Heart left ventricle (tissue), 13 donors: ENCODE results near the gene SYTL4.

Experiments
- POLR2A ChIP-seq, 2 donors: fragments of 450-650 bp; IDR thresholded peaks; one replicate each; pipeline ENCODE4 v1.6.1; 2017; ENCODE audit warnings: antibody characterized with exemption in 2 of 2, mild to moderate bottlenecking in 2 of 2, moderate library complexity in 2 of 2
- TF ChIP-seq, protein P1 (sequence below), 12 donors: fragments of 200-600 bp; sonication (generic) in 4 of 12; IDR thresholded peaks; one replicate each; pipeline versions ENCODE4 v1.5.0 to v1.8.0; 2018 to 2022; ENCODE audit warnings: antibody characterized with exemption in 12 of 12, mild to moderate bottlenecking in 5 of 12
- donor health status: ischemic (EF 13 %, LVEDD 7.1; RV severe dilation, severe dysfunction).
- donor health status: DM: no; HTN: yes; CAD: no.
- donor health status: DM: no; HTN: no; CAD: no.
- donor health status: ischemic (EF 25% LVEDD 6.9; RV normal size, moderate dysfunction).
- donor health status: ischemic (EF 25% LVEDD 5.7; RV mildly dilated, moderate dysfunction).
- donor health status: ischemic (EF 35%, LVEDD 5.7; RV mildly dilated, moderate dysfunction).
- donor health status: nonischemic (EF 11% LVEDD 7.7; RV severe dilation, severe dysfunction).
- donor health status: DM: yes; HTN: yes; CAD: no.
- donor health status: PGD.
- donor health status: ischemic (EF 29% LVEDD 5.4; RV normal size, mild dysfunction).
- donor health status: nonischemic (EF 23%, LVEDD 6.1; RV moderate dilation, normal function).

DNA sequence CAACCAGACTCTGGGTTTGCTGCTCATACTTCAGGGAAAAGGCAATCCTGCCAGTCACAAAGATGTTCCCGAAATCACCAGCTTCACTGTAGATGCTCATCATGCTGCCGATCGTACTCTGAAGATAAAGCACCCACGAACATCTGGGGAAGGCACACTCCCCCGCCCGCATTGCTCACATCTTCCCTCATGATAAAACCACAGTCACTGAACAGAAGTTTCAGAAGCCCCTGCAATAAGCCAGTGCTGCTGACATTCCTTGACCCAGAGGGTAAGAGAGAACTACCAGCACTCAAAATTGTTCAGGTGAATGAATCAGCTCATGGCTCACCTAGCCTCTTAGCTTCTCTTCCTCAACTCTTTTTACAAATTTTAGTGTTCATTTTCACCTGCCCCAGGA is 44.8 kb downstream of the SYTL4 start:
- TF ChIP-seq, protein P1, sequence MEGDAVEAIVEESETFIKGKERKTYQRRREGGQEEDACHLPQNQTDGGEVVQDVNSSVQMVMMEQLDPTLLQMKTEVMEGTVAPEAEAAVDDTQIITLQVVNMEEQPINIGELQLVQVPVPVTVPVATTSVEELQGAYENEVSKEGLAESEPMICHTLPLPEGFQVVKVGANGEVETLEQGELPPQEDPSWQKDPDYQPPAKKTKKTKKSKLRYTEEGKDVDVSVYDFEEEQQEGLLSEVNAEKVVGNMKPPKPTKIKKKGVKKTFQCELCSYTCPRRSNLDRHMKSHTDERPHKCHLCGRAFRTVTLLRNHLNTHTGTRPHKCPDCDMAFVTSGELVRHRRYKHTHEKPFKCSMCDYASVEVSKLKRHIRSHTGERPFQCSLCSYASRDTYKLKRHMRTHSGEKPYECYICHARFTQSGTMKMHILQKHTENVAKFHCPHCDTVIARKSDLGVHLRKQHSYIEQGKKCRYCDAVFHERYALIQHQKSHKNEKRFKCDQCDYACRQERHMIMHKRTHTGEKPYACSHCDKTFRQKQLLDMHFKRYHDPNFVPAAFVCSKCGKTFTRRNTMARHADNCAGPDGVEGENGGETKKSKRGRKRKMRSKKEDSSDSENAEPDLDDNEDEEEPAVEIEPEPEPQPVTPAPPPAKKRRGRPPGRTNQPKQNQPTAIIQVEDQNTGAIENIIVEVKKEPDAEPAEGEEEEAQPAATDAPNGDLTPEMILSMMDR (IDR thresholded peaks at IDR 0.05) = no peak
- no peak for TF ChIP-seq POLR2A (IDR thresholded peaks at IDR 0.05)
